Stimulated activated memory B cell treated with anti-CD40 and anti-IgM and Interleukin-4, amounts not matched to agents 10 μg/mL and 1 μg/mL and 100 μg/mL, for 72 hours (primary cell): ENCODE measurements around the gene SELENOO.
"Not testable (repeated sequence)": the region's sequence is repeated elsewhere in the genome, so short reads cannot be mapped to it uniquely, and the experiment has no call there.

Source experiments
- ATAC-seq: fragments of 150-1000 bp; cut with Tn5 transposase; 2 replicates; pipeline ENCODE4 v1.10.0; 2021
- H3K27ac Mint-ChIP-seq: one replicate; pipeline ENCODE4 v1.8.0; 2022; ENCODE audit warnings: mild to moderate bottlenecking, mixed read lengths
- H3K27me3 Mint-ChIP-seq: one replicate; pipeline ENCODE4 v1.8.0; 2022; ENCODE audit warnings: mixed read lengths
- H3K36me3 Mint-ChIP-seq: one replicate; pipeline ENCODE4 v1.8.0; 2022; ENCODE audit warnings: mixed read lengths
- H3K4me1 Mint-ChIP-seq: one replicate; pipeline ENCODE4 v1.8.0; 2022; ENCODE audit warnings: mixed read lengths
- H3K4me3 Mint-ChIP-seq: one replicate; pipeline ENCODE4 v1.8.0; 2022; ENCODE audit warnings: mild to moderate bottlenecking, moderate library complexity, mixed read lengths
- H3K9me3 Mint-ChIP-seq: one replicate; pipeline ENCODE4 v1.8.0; 2022; ENCODE audit warnings: mixed read lengths

SELENOO gene

DNA sequence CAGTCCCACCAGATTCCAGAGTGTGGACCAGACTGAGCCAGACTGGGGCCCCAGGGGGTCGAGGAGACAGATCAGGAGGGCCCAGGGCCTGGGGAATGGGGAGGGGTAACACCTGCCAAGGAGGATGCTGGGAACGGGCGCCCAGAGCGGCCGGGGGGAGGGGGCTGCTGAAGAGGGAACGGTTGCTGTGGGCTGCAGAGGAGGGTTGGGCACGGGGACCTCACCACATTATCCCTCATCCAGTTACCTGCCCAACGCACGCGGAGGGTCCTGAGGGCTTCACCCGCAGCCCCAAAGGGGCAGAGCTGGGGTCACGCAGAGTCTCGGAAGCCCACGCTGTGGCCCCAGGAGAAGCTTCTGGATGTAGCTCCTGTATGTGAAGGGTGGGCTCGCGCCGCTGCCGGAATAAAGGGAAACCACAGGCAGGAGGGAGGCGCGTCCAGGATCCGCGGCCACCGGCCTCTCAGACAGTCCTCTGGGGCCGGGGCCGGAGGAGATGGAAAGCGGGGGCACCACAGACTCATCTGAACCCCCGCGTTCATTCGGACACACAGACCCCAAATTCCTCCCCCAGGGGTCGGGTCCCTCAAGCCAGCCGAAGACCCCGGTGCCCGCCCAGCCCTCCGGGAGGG is 866 bp upstream of the SELENOO start:
- H3K36me3 Mint-ChIP-seq = peaks cover 27% of the 10 kb centered on the region
- no peaks in the 10 kb centered on the region for H3K27me3 Mint-ChIP-seq
- H3K27ac Mint-ChIP-seq = peak overlapping the region; percentile 76
- H3K4me1 Mint-ChIP-seq = peaks cover 35% of the 10 kb centered on the region
- no peaks in the 10 kb centered on the region for H3K9me3 Mint-ChIP-seq
- ATAC-seq = peak; percentile 0
- peak overlapping the region; percentile 75 for H3K4me3 Mint-ChIP-seq

DNA sequence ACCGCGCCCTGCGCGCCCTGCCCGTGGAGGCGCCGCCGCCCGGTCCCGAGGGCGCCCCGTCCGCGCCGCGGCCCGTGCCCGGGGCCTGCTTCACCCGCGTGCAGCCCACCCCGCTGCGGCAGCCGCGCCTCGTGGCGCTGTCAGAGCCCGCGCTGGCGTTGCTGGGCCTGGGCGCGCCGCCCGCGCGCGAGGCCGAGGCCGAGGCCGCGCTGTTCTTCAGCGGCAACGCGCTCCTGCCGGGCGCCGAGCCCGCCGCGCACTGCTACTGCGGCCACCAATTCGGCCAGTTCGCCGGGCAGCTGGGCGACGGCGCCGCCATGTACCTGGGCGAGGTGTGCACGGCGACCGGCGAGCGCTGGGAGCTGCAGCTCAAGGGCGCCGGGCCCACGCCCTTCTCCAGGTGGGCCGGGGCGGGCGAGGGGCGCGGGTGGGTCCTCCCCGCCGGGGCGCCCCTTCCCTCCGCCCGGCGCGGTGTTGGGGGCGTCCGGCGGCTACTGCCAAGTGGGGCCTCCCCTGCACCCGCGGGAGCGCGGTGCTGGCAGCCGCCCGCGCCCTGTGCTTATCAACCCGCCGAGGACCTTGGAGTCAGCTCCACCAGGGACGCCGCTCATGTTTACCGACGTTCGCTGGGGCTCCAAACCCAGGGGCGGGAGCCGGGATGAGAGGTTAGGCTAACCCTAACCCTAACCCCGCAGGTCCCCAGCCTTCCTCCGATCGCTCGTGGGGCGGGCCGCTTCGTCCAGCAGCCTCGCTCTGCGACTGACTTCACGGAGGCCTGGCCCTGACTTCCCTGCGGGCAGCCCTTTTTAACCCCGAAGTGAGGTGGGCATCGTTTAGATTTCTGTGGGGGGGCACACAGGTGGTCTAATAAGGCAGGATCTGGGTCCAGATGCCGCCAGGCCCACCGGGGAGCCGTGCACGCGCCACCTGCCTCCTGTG is 649 bp downstream of the SELENOO start:
- no peaks in the 10 kb centered on the region for H3K27me3 Mint-ChIP-seq
- ATAC-seq = peak; percentile 28
- peak overlapping the region; percentile 75 for H3K4me3 Mint-ChIP-seq
- H3K9me3 Mint-ChIP-seq = no peaks in the 10 kb centered on the region
- peaks cover 30% of the 10 kb centered on the region for H3K36me3 Mint-ChIP-seq
- H3K4me1 Mint-ChIP-seq = peaks cover 36% of the 10 kb centered on the region
- no peak overlapping the region for H3K27ac Mint-ChIP-seq

GRCh38 chr22:50202130-50202666 is 1.4 kb downstream of the SELENOO start:
- no peaks in the 10 kb centered on the region for H3K9me3 Mint-ChIP-seq
- peaks cover 43% of the 10 kb centered on the region for H3K4me1 Mint-ChIP-seq
- peak overlapping the region; percentile 75 for H3K4me3 Mint-ChIP-seq
- no peaks in the 10 kb centered on the region for H3K27me3 Mint-ChIP-seq
- H3K27ac Mint-ChIP-seq = no peak overlapping the region
- no peak for ATAC-seq
- H3K36me3 Mint-ChIP-seq = peaks cover 33% of the 10 kb centered on the region

- Mint-ChIP-seq H3K9me3 (no peaks in the 10 kb centered on the region), H3K4me1 (peaks cover 52% of the 10 kb centered on the region), H3K27me3 (no peaks in the 10 kb centered on the region), H3K36me3 (peaks cover 35% of the 10 kb centered on the region), H3K4me3 (no peak overlapping the region), H3K27ac (no peak overlapping the region)
- ATAC-seq = no peak
These were observed 2.5 kb downstream of the SELENOO start for GRCh38 chr22:50203288-50203687.

GRCh38 chr22:50204571-50204970 is 3.8 kb downstream of the SELENOO start:
- no peak for ATAC-seq
- H3K27me3 Mint-ChIP-seq = no peaks in the 10 kb centered on the region
- peaks cover 50% of the 10 kb centered on the region for H3K4me1 Mint-ChIP-seq
- no peak overlapping the region for H3K27ac Mint-ChIP-seq
- no peak overlapping the region for H3K4me3 Mint-ChIP-seq
- peaks cover 35% of the 10 kb centered on the region for H3K36me3 Mint-ChIP-seq
- H3K9me3 Mint-ChIP-seq = no peaks in the 10 kb centered on the region

- H3K27me3 Mint-ChIP-seq, H3K27ac Mint-ChIP-seq, H3K9me3 Mint-ChIP-seq, H3K4me3 Mint-ChIP-seq, ATAC-seq: not testable (repeated sequence)
- H3K4me1 Mint-ChIP-seq = peaks cover 50% of the 10 kb centered on the region
- H3K36me3 Mint-ChIP-seq = peaks cover 39% of the 10 kb centered on the region
These were observed 4.2 kb downstream of the SELENOO start for GRCh38 chr22:50204998-50205397.

- Mint-ChIP-seq H3K27me3 (no peaks in the 10 kb centered on the region), H3K9me3 (no peaks in the 10 kb centered on the region), H3K4me3 (no peak overlapping the region), H3K4me1 (peaks cover 53% of the 10 kb centered on the region), H3K36me3 (peaks cover 41% of the 10 kb centered on the region), H3K27ac (no peak overlapping the region)
- ATAC-seq = no peak
These were observed 5.2 kb downstream of the SELENOO start for GRCh38 chr22:50205781-50206569.

DNA sequence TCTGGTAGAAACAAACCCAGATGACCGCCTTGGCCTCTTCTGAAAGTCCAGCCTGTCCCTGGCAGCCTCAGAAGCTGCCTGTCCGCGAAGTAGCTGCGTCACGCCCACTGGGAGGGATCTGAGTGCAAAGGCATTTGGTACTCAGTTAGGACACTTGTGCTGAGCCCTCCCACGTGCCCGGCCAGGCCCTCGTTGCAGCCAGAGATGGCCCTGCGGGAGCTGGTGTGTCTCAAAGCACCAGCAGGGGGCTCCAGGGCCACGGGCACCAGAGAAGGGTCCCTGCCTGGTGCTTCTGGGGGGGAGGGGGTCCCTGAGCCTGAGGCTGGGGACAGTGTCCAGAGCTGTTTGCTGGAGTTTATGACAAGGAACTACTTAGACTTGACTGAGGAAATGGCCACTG is 5.8 kb downstream of the SELENOO start:
- Mint-ChIP-seq H3K27ac (no peak overlapping the region), H3K4me3 (no peak overlapping the region), H3K9me3 (no peaks in the 10 kb centered on the region), H3K36me3 (peaks cover 41% of the 10 kb centered on the region), H3K27me3 (no peaks in the 10 kb centered on the region), H3K4me1 (peaks cover 53% of the 10 kb centered on the region)
- no peak for ATAC-seq

DNA sequence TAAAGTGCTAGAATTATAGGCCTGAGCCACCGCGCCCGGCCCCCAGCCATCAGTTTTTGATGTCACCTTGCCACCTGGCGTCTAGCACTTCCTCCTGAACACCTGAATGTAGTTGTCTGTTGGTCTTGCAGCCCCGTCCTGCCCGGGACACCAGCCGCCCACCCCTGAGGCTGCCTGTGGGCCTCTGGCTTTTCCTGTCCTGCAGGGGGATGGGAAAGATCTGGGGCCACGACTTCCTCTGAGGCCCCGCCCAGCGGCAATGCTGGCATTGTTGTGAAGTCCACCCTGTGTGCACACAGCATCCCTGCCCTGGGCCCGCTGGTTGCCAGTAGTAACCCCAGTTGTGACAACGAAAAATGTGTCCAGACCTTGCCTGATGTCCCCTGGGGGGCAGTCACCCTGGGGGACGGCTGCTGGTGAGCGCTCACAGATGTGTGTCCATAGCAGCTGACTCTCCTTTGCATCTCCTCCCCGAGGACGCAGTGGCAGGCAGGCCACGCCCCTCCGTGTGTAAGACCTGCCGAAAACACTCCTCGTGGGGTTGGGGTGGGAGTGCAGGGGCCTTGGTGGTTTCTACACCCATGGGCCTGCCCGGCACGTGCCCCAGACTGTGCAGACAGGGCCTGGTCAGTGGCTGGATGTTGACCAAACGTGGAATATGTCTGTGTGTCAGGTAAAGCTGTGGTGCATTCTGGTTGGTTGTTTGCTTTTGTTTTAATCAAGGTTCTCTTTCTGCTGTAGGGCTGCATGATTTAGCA is 6.8 kb downstream of the SELENOO start:
- peaks cover 44% of the 10 kb centered on the region for H3K36me3 Mint-ChIP-seq
- H3K9me3 Mint-ChIP-seq = no peaks in the 10 kb centered on the region
- H3K27ac Mint-ChIP-seq = peak overlapping the region; percentile 37
- H3K4me3 Mint-ChIP-seq = no peak overlapping the region
- no peaks in the 10 kb centered on the region for H3K27me3 Mint-ChIP-seq
- ATAC-seq = peak; percentile 59
- peaks cover 45% of the 10 kb centered on the region for H3K4me1 Mint-ChIP-seq

DNA sequence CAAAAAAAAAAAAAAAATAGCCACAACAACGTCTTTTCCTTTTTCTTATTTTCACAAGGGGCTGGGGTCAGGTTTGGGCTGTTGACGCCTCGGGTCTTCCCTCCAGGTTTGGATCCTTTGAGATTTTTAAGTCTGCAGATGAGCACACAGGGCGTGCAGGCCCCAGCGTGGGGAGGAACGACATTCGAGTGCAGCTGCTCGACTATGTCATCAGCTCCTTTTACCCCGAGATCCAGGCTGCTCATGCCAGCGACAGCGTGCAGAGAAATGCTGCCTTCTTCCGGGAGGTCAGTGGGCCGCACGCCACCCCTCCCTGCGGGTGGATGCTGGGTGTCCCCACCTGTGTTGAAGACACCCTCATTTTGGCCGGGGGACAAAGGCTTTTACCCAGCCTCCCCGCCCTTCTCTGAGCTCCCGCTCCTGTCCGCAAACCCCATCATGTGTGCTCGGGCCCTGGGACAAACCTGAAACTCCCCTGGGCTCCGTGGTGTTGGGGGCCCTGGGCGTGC is 7.7 kb downstream of the SELENOO start:
- H3K27me3 Mint-ChIP-seq = no peaks in the 10 kb centered on the region
- no peak for ATAC-seq
- peaks cover 49% of the 10 kb centered on the region for H3K36me3 Mint-ChIP-seq
- no peak overlapping the region for H3K27ac Mint-ChIP-seq
- H3K4me3 Mint-ChIP-seq = no peak overlapping the region
- no peaks in the 10 kb centered on the region for H3K9me3 Mint-ChIP-seq
- peaks cover 51% of the 10 kb centered on the region for H3K4me1 Mint-ChIP-seq

GRCh38 chr22:50208939-50209892 is 8.4 kb downstream of the SELENOO start:
- ATAC-seq = peak; percentile 52
- Mint-ChIP-seq H3K27me3 (no peaks in the 10 kb centered on the region), H3K36me3 (peaks cover 50% of the 10 kb centered on the region), H3K4me3 (no peak overlapping the region), H3K27ac (no peak overlapping the region), H3K4me1 (peaks cover 48% of the 10 kb centered on the region), H3K9me3 (no peaks in the 10 kb centered on the region)

DNA sequence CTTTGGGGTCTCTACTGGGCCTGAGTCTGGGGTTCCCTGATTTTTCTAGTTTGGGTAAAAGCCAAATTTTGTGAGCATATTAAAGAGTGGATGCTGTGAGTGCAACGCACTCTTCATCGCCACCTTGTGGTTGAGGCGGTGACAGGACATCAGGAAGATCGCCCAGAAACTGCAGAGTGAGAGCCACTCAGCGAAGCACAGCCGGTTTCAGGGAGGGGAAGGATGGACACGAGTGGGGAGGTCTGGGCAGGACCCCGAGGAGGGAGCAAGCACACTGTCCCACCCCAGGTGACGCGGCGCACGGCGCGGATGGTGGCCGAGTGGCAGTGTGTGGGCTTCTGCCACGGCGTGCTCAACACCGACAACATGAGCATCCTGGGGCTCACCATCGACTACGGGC is 9.1 kb downstream of the SELENOO start:
- ATAC-seq = peak; percentile 68
- Mint-ChIP-seq H3K4me3 (no peak overlapping the region), H3K27ac (no peak overlapping the region), H3K9me3 (no peaks in the 10 kb centered on the region), H3K27me3 (no peaks in the 10 kb centered on the region), H3K36me3 (peaks cover 50% of the 10 kb centered on the region), H3K4me1 (peaks cover 47% of the 10 kb centered on the region)

GRCh38 chr22:50210378-50211139 is 9.7 kb downstream of the SELENOO start:
- H3K4me3 Mint-ChIP-seq = no peak overlapping the region
- no peak overlapping the region for H3K27ac Mint-ChIP-seq

More at GRCh38 chr22:50210378-50211139, 9.7 kb downstream of the SELENOO start:
- H3K36me3 Mint-ChIP-seq = peaks cover 51% of the 10 kb centered on the region
- no peak for ATAC-seq
- H3K9me3 Mint-ChIP-seq = no peaks in the 10 kb centered on the region
- H3K4me1 Mint-ChIP-seq = peaks cover 47% of the 10 kb centered on the region
- no peaks in the 10 kb centered on the region for H3K27me3 Mint-ChIP-seq
